H1 (cell line): ENCODE measurements around the gene KCNN1. TPM values are rescaled to one million over a fixed set of nuclear protein-coding genes. Genes with fewer than 3 reads are reported as not detected.

Experiments
- CHD1 ChIP-seq: IDR thresholded peaks from 2 replicates; pipeline ENCODE4 v1.6.1; 2012; ENCODE audit warnings: low read depth, low read length, improper control_type of control experiment
- GTF2F1 ChIP-seq: IDR thresholded peaks from 2 replicates; pipeline ENCODE4 v1.6.1; 2012; ENCODE audit warnings: low read depth, low read length, improper control_type of control experiment, borderline replicate concordance
- KDM4A ChIP-seq: IDR thresholded peaks from one replicate; pipeline ENCODE4 v1.7.1; 2012; ENCODE audit warnings: low read depth, mild to moderate bottlenecking, moderate library complexity, low read length, inconsistent platforms; ENCODE audit not compliant: severe bottlenecking
- NANOG ChIP-seq: IDR thresholded peaks from 2 replicates; pipeline ENCODE4 v1.6.1; 2011; ENCODE audit warnings: low read length, low read depth, mild to moderate bottlenecking, inconsistent platforms; ENCODE audit not compliant: insufficient read depth, poor library complexity, severe bottlenecking
- SIN3A ChIP-seq, 2 experiments: IDR thresholded peaks in 1 of 2; conservative IDR thresholded peaks in 1 of 2; 2 replicates each; pipeline ENCODE4 v1.6.1; 2011 to 2012; ENCODE audit warnings: low read length in 2 of 2, improper control_type of control experiment in 1 of 2, low read depth in 1 of 2, mild to moderate bottlenecking in 1 of 2
- SUZ12 ChIP-seq: fragments of 200-600 bp; sonication (generic); IDR thresholded peaks from 2 replicates; pipeline ENCODE4 v1.6.1; 2012; ENCODE audit warnings: mild to moderate bottlenecking, inconsistent platforms, low read length, moderate library complexity, mixed read lengths
- TAF7 ChIP-seq: optimal IDR thresholded peaks from 2 replicates; pipeline ENCODE3; 2011; ENCODE audit warnings: low read depth, mild to moderate bottlenecking, inconsistent platforms, low read length, moderate library complexity, borderline replicate concordance
- polyA plus RNA-seq, 7 experiments: library from polyadenylated mRNA; depleted of rRNA in 3 of 7; stranded (reverse) in 5 of 7; unstranded in 2 of 7; fragments of >200 nt in 5 of 7; fragments of 200-250 nt in 2 of 7; gene quantifications; 1 replicate in 5 of 7; 2 replicates in 1 of 7; 4 replicates in 1 of 7; pipeline versions ENCODE4 v1.2.1 to v1.2.3, GENCODE V29; 2011 to 2013; ENCODE audit warnings: missing spikeins in 2 of 7, mixed read lengths in 2 of 7
- total RNA-seq: library from RNA; stranded (reverse); fragmentation: NEBNext Ultra II Directional; extraction: Animal tissue kit (Norgen Biotek cat#: 25700); gene quantifications from 2 replicates; pipeline ENCODE4 v1.2.1, GENCODE V29; 2021
- TF ChIP-seq, protein P1 (sequence below): fragments of 300-600 bp; sonication (generic); IDR thresholded peaks from 2 replicates; pipeline ENCODE4 v1.7.1; 2012; ENCODE audit warnings: low read length, moderate library complexity, mild to moderate bottlenecking, inconsistent platforms; ENCODE audit not compliant: insufficient replicate concordance
- TF ChIP-seq, protein P2 (sequence below): IDR thresholded peaks from 2 replicates; pipeline ENCODE4 v1.6.1; 2012; ENCODE audit warnings: inconsistent platforms

KCNN1 gene
- total and polyA plus RNA-seq, 2 of the 8 experiments (the other 6 are each of a cell fraction or from before 2014, with no cell fraction given): 11.0 to 12.5 TPM

DNA sequence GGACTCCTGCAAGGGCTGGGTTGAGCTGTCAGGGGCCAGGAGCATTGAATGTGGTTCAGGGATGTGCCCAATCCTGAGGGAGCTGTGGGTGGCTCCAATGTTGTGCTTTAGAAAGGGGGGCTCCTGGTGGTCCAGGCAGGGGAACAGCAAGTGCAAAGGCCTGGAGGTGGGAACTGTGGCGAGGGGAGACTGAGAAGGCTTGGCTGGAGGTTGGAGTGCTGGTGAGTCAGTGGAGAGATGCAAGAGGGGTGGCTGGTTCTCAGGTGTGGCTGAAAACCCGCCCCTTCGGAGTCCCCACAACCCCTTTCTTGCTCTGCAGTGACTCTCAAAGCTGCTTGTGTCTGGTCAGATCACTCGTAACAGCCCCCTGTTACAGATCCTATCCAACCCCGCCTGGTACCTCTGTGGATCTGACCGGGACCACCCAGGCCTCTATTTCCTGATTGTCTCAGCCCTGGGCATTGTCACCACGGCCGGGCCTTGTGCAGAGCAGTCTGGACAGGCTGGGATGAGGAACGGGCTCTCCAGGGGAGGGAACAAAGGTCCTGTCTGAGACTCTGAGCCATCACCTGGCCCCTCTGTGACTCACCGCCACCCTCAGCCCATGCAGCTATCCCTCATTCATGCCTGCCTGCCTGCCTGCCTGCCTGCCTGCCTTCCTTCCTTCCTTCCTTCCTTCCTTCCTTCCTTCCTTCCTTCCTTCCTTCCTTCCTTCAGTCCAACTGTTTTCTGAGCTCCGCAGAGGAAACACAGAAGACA lies 1.4 kb upstream of the KCNN1 start (continued):
- TF ChIP-seq, protein P1, sequence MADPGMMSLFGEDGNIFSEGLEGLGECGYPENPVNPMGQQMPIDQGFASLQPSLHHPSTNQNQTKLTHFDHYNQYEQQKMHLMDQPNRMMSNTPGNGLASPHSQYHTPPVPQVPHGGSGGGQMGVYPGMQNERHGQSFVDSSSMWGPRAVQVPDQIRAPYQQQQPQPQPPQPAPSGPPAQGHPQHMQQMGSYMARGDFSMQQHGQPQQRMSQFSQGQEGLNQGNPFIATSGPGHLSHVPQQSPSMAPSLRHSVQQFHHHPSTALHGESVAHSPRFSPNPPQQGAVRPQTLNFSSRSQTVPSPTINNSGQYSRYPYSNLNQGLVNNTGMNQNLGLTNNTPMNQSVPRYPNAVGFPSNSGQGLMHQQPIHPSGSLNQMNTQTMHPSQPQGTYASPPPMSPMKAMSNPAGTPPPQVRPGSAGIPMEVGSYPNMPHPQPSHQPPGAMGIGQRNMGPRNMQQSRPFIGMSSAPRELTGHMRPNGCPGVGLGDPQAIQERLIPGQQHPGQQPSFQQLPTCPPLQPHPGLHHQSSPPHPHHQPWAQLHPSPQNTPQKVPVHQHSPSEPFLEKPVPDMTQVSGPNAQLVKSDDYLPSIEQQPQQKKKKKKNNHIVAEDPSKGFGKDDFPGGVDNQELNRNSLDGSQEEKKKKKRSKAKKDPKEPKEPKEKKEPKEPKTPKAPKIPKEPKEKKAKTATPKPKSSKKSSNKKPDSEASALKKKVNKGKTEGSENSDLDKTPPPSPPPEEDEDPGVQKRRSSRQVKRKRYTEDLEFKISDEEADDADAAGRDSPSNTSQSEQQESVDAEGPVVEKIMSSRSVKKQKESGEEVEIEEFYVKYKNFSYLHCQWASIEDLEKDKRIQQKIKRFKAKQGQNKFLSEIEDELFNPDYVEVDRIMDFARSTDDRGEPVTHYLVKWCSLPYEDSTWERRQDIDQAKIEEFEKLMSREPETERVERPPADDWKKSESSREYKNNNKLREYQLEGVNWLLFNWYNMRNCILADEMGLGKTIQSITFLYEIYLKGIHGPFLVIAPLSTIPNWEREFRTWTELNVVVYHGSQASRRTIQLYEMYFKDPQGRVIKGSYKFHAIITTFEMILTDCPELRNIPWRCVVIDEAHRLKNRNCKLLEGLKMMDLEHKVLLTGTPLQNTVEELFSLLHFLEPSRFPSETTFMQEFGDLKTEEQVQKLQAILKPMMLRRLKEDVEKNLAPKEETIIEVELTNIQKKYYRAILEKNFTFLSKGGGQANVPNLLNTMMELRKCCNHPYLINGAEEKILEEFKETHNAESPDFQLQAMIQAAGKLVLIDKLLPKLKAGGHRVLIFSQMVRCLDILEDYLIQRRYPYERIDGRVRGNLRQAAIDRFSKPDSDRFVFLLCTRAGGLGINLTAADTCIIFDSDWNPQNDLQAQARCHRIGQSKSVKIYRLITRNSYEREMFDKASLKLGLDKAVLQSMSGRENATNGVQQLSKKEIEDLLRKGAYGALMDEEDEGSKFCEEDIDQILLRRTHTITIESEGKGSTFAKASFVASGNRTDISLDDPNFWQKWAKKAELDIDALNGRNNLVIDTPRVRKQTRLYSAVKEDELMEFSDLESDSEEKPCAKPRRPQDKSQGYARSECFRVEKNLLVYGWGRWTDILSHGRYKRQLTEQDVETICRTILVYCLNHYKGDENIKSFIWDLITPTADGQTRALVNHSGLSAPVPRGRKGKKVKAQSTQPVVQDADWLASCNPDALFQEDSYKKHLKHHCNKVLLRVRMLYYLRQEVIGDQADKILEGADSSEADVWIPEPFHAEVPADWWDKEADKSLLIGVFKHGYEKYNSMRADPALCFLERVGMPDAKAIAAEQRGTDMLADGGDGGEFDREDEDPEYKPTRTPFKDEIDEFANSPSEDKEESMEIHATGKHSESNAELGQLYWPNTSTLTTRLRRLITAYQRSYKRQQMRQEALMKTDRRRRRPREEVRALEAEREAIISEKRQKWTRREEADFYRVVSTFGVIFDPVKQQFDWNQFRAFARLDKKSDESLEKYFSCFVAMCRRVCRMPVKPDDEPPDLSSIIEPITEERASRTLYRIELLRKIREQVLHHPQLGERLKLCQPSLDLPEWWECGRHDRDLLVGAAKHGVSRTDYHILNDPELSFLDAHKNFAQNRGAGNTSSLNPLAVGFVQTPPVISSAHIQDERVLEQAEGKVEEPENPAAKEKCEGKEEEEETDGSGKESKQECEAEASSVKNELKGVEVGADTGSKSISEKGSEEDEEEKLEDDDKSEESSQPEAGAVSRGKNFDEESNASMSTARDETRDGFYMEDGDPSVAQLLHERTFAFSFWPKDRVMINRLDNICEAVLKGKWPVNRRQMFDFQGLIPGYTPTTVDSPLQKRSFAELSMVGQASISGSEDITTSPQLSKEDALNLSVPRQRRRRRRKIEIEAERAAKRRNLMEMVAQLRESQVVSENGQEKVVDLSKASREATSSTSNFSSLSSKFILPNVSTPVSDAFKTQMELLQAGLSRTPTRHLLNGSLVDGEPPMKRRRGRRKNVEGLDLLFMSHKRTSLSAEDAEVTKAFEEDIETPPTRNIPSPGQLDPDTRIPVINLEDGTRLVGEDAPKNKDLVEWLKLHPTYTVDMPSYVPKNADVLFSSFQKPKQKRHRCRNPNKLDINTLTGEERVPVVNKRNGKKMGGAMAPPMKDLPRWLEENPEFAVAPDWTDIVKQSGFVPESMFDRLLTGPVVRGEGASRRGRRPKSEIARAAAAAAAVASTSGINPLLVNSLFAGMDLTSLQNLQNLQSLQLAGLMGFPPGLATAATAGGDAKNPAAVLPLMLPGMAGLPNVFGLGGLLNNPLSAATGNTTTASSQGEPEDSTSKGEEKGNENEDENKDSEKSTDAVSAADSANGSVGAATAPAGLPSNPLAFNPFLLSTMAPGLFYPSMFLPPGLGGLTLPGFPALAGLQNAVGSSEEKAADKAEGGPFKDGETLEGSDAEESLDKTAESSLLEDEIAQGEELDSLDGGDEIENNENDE: no peak
- TF ChIP-seq SIN3A (conservative IDR thresholded peaks at IDR 0.05 in 1 of 2, IDR thresholded peaks at IDR 0.05 in 1 of 2; ENCODE audit: low read depth in 1 of 2, low read length in 2 of 2) (no peak), NANOG (no peak), GTF2F1 (no peak), TAF7 (no peak), KDM4A (no peak), SUZ12 (no peak), CHD1 (no peak)
- TF ChIP-seq, protein P2, sequence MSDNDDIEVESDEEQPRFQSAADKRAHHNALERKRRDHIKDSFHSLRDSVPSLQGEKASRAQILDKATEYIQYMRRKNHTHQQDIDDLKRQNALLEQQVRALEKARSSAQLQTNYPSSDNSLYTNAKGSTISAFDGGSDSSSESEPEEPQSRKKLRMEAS: no peak
